H9 (cell line): ENCODE measurements around the gene PSMB3. TPM values are rescaled to one million over a fixed set of nuclear protein-coding genes. Genes with fewer than 3 reads are reported as not detected.

Source experiments
- DNase-seq: peaks from one replicate; pipeline ENCODE4 v3.0.0-alpha.2; 2017
- H2AFZ ChIP-seq: one replicate; pipeline ENCODE4 v1.6.1; 2013; ENCODE audit warnings: mild to moderate bottlenecking, low read length, control low read depth, moderate library complexity
- H2AK5ac ChIP-seq: 2 replicates; pipeline ENCODE4 v1.6.1; 2013; ENCODE audit warnings: low read length, control low read depth, mixed read lengths; ENCODE audit not compliant: insufficient read length
- H2BK120ac ChIP-seq: one replicate; pipeline ENCODE4 v1.6.1; 2013; ENCODE audit warnings: low read depth, mild to moderate bottlenecking, low read length, control low read depth, inconsistent platforms; ENCODE audit not compliant: poor library complexity, severe bottlenecking
- H2BK12ac ChIP-seq: 2 replicates; pipeline ENCODE4 v1.6.1; 2013; ENCODE audit warnings: low read length, control low read depth, mixed read lengths, low read depth; ENCODE audit not compliant: insufficient read length
- H2BK15ac ChIP-seq: 2 replicates; pipeline ENCODE4 v1.6.1; 2013; ENCODE audit warnings: low read depth, low read length, control low read depth
- H2BK20ac ChIP-seq: one replicate; pipeline ENCODE4 v1.6.1; 2013; ENCODE audit warnings: low read depth, mild to moderate bottlenecking, low read length, control low read depth, inconsistent platforms; ENCODE audit not compliant: poor library complexity, severe bottlenecking
- H2BK5ac ChIP-seq: 2 replicates; pipeline ENCODE4 v1.6.1; 2013; ENCODE audit warnings: low read length, control low read depth, mixed read lengths; ENCODE audit not compliant: insufficient read length
- H3K14ac ChIP-seq: 2 replicates; pipeline ENCODE4 v1.6.1; 2013; ENCODE audit warnings: low read length, control low read depth; ENCODE audit not compliant: insufficient read depth
- H3K18ac ChIP-seq: 2 replicates; pipeline ENCODE4 v1.6.1; 2013; ENCODE audit warnings: low read depth, mild to moderate bottlenecking, mixed read lengths, low read length, control low read depth; ENCODE audit not compliant: insufficient read length
- H3K23ac ChIP-seq: 2 replicates; pipeline ENCODE4 v1.6.1; 2013; ENCODE audit warnings: low read length, control low read depth, mixed read lengths, low read depth; ENCODE audit not compliant: insufficient read length
- H3K23me2 ChIP-seq: 2 replicates; pipeline ENCODE4 v1.6.1; 2013; ENCODE audit warnings: low read depth, mild to moderate bottlenecking, mixed read lengths, low read length, control low read depth; ENCODE audit not compliant: insufficient read length, poor library complexity, severe bottlenecking
- H3K27ac ChIP-seq: 2 replicates; pipeline ENCODE4 v1.5.1; 2013; ENCODE audit warnings: low read length, control low read depth, mixed read lengths, low read depth; ENCODE audit not compliant: insufficient read length
- H3K27me3 ChIP-seq: 2 replicates; pipeline ENCODE4 v1.6.1; 2013; ENCODE audit warnings: low read length, control low read depth, inconsistent platforms; ENCODE audit not compliant: insufficient read depth
- H3K4ac ChIP-seq: 2 replicates; pipeline ENCODE4 v1.6.1; 2013; ENCODE audit warnings: low read depth, mild to moderate bottlenecking, control low read depth, inconsistent platforms, low read length, moderate library complexity
- H3K4me1 ChIP-seq: 2 replicates; pipeline ENCODE4 v1.6.1; 2013; ENCODE audit warnings: low read length, control low read depth, inconsistent platforms; ENCODE audit not compliant: insufficient read depth
- H3K4me2 ChIP-seq: 2 replicates; pipeline ENCODE4 v1.6.1; 2013; ENCODE audit warnings: low read length, control low read depth, mixed read lengths; ENCODE audit not compliant: insufficient read length, insufficient read depth
- H3K56ac ChIP-seq: 2 replicates; pipeline ENCODE4 v1.6.1; 2013; ENCODE audit warnings: low read depth, mild to moderate bottlenecking, mixed read lengths, low read length, control low read depth; ENCODE audit not compliant: insufficient read length
- H3K79me1 ChIP-seq: 2 replicates; pipeline ENCODE4 v1.6.1; 2013; ENCODE audit warnings: low read depth, mild to moderate bottlenecking, moderate library complexity, low read length, control low read depth, inconsistent platforms; ENCODE audit not compliant: insufficient read depth, poor library complexity, severe bottlenecking
- H3K79me2 ChIP-seq: 2 replicates; pipeline ENCODE4 v1.6.1; 2013; ENCODE audit warnings: low read length, control low read depth, inconsistent platforms; ENCODE audit not compliant: insufficient read depth
- H3K9ac ChIP-seq: 2 replicates; pipeline ENCODE4 v1.6.1; 2013; ENCODE audit warnings: low read length, control low read depth, mixed read lengths; ENCODE audit not compliant: insufficient read length; ENCODE audit errors: extremely low read depth
- H3K9me3 ChIP-seq: one replicate; pipeline ENCODE4 v1.6.1; 2013; ENCODE audit warnings: low read depth, low read length, inconsistent platforms; ENCODE audit not compliant: control insufficient read depth
- H3T11ph ChIP-seq: one replicate; pipeline ENCODE4 v1.6.1; 2013; ENCODE audit warnings: mild to moderate bottlenecking, low read length, control low read depth, inconsistent platforms
- H4K20me1 ChIP-seq: one replicate; pipeline ENCODE4 v1.6.1; 2013; ENCODE audit not compliant: control insufficient read depth, insufficient read length, insufficient read depth
- H4K5ac ChIP-seq: 2 replicates; pipeline ENCODE4 v1.6.1; 2013; ENCODE audit warnings: low read depth, mild to moderate bottlenecking, mixed read lengths, low read length, control low read depth; ENCODE audit not compliant: insufficient read length
- H4K8ac ChIP-seq: replicated peaks from 2 replicates; pipeline ENCODE4 v1.6.1; 2013; ENCODE audit warnings: low read length, control low read depth, mixed read lengths, low read depth; ENCODE audit not compliant: insufficient read length
- H4K91ac ChIP-seq: 2 replicates; pipeline ENCODE4 v1.6.1; 2013; ENCODE audit warnings: low read depth, mild to moderate bottlenecking, moderate library complexity, mixed read lengths, low read length, control low read depth; ENCODE audit not compliant: insufficient read length
- H3K27ac Mint-ChIP-seq, 3 experiments: 2 replicates in 2 of 3; 3 replicates in 1 of 3; pipeline ENCODE4 v1.8.0; 2020 to 2021; ENCODE audit warnings: mixed read lengths in 3 of 3, mild to moderate bottlenecking in 1 of 3, moderate library complexity in 1 of 3
- H3K27me3 Mint-ChIP-seq: 2 replicates; pipeline ENCODE4 v1.8.0; 2021; ENCODE audit warnings: low read depth, mild to moderate bottlenecking, moderate library complexity, mixed read lengths
- H3K36me3 Mint-ChIP-seq, 3 experiments: 2 replicates in 2 of 3; 3 replicates in 1 of 3; pipeline ENCODE4 v1.8.0; 2020 to 2021; ENCODE audit warnings: low read depth in 3 of 3, mixed read lengths in 3 of 3; ENCODE audit not compliant: insufficient read depth in 1 of 3
- H3K4me1 Mint-ChIP-seq, 2 experiments: 2 replicates each; pipeline ENCODE4 v1.8.0; 2020; ENCODE audit warnings: mixed read lengths in 2 of 2
- H3K4me3 Mint-ChIP-seq, 2 experiments: 2 replicates in 1 of 2; 3 replicates in 1 of 2; pipeline ENCODE4 v1.8.0; 2020 to 2021; ENCODE audit warnings: mild to moderate bottlenecking in 2 of 2, mixed read lengths in 2 of 2, moderate library complexity in 1 of 2
- H3K9me3 Mint-ChIP-seq, 2 experiments: 2 replicates in 1 of 2; 3 replicates in 1 of 2; pipeline ENCODE4 v1.8.0; 2020; ENCODE audit warnings: mild to moderate bottlenecking in 2 of 2, mixed read lengths in 2 of 2, moderate library complexity in 1 of 2
- WGBS: extraction: QIAGEN DNeasy Blood & Tissue Kit; methylation state at CpG from one replicate; pipeline ENCODE4 v1.1.7; 2013; ENCODE audit warnings: missing lambda C conversion rate, low lambda C conversion rate, mixed read lengths; ENCODE audit not compliant: insufficient read length; ENCODE audit errors: extremely low coverage; 5-methylcytosine and 5-hydroxymethylcytosine counted together
- total RNA-seq: library from RNA; stranded (reverse); gene quantifications from 2 replicates; pipeline ENCODE4 v1.2.1, GENCODE V29; 2021
- TF ChIP-seq, protein P1 (sequence below): fragments of 200-600 bp; sonication (generic); conservative IDR thresholded peaks from 3 replicates; pipeline ENCODE4 v1.8.0; 2021; ENCODE audit warnings: antibody characterized with exemption, mild to moderate bottlenecking

Gene PSMB3
- total RNA-seq, 1 experiment from 2014 or later: 242 TPM

DNA sequence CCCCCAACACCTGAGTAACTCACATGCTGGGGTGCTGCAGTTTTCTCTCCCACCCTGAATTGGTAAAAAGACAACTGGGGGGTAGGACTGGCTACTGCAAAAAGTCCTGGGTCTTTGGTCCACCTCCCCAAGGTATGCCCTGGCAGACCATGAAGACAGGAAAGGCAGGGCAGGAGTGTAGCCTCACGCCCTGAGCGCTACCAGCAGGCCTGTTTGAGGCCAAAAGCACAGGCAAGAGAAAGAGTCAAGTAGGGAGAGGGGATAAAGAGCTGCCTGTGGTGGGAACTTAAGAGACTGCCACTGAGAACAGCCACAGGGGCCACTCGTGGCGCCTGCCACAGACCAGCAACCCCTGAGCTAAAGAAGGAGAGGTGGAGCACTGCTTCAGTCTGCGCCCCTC, 13.8 kb downstream of the PSMB3 start:
- Histone ChIP-seq H3T11ph (no peak overlapping the region), H3K27me3 (no peaks in the 10 kb centered on the region), H3K4ac (no peak overlapping the region), H3K79me1 (no peaks in the 10 kb centered on the region), H3K9ac (no peak overlapping the region), H3K56ac (no peak overlapping the region), H3K18ac (no peak overlapping the region), H3K23ac (no peak overlapping the region), H3K4me1 (no peaks in the 10 kb centered on the region), H3K27ac (no peak overlapping the region), H4K8ac (no peak overlapping the region), H2BK120ac (no peak overlapping the region), H2AFZ (no peak overlapping the region), H3K9me3 (no peaks in the 10 kb centered on the region), H4K91ac (no peak overlapping the region), H3K14ac (no peak overlapping the region), H3K79me2 (no peaks in the 10 kb centered on the region), H2BK15ac (no peak overlapping the region), H3K4me2 (no peak overlapping the region), H2BK20ac (no peak overlapping the region), H3K23me2 (no peaks in the 10 kb centered on the region), H4K20me1 (no peaks in the 10 kb centered on the region), H2BK5ac (no peak overlapping the region), H2BK12ac (no peak overlapping the region), H2AK5ac (no peak overlapping the region), H4K5ac (no peak overlapping the region)
- Mint-ChIP-seq H3K27me3 (no peaks in the 10 kb centered on the region; the same call in 1 of the 2 replicates), H3K36me3 (peaks cover 36 to 94% (median 73%) of the 10 kb centered on the region in 3 experiments), H3K27ac (no peak overlapping the region), H3K4me1 (no peaks in the 10 kb centered on the region), H3K4me3 (no peak overlapping the region), H3K9me3 (no peaks in the 10 kb centered on the region)
- no CpG with 5 or more reads among the region's 5 CpGs for WGBS
- TF ChIP-seq, protein P1, sequence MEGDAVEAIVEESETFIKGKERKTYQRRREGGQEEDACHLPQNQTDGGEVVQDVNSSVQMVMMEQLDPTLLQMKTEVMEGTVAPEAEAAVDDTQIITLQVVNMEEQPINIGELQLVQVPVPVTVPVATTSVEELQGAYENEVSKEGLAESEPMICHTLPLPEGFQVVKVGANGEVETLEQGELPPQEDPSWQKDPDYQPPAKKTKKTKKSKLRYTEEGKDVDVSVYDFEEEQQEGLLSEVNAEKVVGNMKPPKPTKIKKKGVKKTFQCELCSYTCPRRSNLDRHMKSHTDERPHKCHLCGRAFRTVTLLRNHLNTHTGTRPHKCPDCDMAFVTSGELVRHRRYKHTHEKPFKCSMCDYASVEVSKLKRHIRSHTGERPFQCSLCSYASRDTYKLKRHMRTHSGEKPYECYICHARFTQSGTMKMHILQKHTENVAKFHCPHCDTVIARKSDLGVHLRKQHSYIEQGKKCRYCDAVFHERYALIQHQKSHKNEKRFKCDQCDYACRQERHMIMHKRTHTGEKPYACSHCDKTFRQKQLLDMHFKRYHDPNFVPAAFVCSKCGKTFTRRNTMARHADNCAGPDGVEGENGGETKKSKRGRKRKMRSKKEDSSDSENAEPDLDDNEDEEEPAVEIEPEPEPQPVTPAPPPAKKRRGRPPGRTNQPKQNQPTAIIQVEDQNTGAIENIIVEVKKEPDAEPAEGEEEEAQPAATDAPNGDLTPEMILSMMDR: no peak
- no peak for DNase-seq
